M059J (cell line): ENCODE results near the gene MAFF. TPM values are rescaled to one million over a fixed set of nuclear protein-coding genes. Genes with fewer than 3 reads are reported as not detected.
"Not testable (repeated sequence)": the region's sequence is repeated elsewhere in the genome, so short reads cannot be mapped to it uniquely, and the experiment has no call there.

Source experiments
- DNase-seq: peaks from one replicate; pipeline ENCODE4 v3.0.0-alpha.2; 2012; ENCODE audit warnings: low read depth
- total RNA-seq: library from RNA; depleted of rRNA; stranded (reverse); fragments of >200 nt; shearing (Covaris generic); gene quantifications from 2 replicates; pipeline ENCODE4 v1.2.3, GENCODE V29; 2014

The MAFF gene
- total RNA-seq, 1 experiment from 2014 or later, result 13.5 TPM

DNA sequence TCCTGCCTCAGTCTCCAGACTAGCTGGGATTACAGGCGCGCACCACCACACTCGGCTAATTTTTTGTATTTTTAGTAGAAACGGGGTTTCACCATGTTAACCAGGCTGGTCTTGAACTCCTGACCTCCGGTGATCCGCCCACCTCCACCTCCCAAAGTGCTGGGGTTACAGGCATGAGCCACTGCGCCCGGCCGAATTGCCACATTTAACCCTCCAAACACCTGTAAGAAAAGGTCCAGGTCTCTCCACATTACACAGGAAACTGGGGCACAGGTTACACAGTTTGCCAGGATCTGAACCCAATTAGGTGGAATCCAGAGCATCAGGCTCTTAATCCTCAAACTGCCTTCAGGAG is 24.2 kb upstream of the MAFF start:
- DNase-seq, result not testable (repeated sequence)

DNA sequence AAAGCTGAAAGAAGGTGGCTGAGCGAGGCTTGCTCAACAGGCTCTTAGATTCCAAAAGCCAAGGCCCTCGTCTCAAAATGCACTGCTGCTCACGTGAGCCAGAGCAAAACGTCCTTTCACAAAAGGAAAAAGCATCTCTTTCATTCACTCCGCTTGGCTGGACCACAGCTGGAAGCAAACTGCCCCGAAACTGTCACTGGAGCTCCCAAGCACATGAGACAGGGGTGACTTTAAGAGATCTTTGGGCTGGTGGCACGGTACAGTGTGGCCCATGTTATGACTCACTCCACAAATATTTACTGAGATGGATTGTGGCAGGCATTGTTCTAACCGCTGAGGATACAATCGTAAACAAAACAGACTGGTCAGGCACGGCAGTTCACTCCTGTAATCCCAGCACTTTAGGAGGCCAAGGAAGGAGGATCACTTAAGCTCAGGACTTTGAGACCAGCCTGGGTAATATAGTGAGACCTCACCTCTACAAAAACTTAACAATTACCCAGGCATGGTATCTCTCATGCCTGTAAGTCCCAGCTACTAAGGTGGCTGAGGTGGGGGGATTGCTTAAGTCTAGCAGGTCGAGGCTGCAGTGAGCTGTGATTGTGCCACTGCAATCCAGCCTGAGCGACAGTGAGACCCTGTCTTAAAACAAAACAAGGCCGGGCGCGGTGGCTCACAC is 23.7 kb upstream of the MAFF start:
- peak; percentile 95 for DNase-seq

- DNase-seq, result not testable (repeated sequence)
These were observed 23.2 kb upstream of the MAFF start for GRCh38 chr22:38178605-38178937.

GRCh38 chr22:38180841-38181452 is 20.8 kb upstream of the MAFF start:
- DNase-seq, result no peak

GRCh38 chr22:38181453-38182200 is 20.2 kb upstream of the MAFF start, which contains the start of gene PLA2G6:
PLA2G6 (minus strand) TSS chr22:38181830; CDS start chr22:38169426, 12,404 bp downstream.
- DNase-seq, result peak; percentile 97

GRCh38 chr22:38184788-38185187 is 17.0 kb upstream of the MAFF start:
- DNase-seq, result no peak

GRCh38 chr22:38186429-38186828 is 15.4 kb upstream of the MAFF start:
- DNase-seq, result peak; percentile 44

DNA sequence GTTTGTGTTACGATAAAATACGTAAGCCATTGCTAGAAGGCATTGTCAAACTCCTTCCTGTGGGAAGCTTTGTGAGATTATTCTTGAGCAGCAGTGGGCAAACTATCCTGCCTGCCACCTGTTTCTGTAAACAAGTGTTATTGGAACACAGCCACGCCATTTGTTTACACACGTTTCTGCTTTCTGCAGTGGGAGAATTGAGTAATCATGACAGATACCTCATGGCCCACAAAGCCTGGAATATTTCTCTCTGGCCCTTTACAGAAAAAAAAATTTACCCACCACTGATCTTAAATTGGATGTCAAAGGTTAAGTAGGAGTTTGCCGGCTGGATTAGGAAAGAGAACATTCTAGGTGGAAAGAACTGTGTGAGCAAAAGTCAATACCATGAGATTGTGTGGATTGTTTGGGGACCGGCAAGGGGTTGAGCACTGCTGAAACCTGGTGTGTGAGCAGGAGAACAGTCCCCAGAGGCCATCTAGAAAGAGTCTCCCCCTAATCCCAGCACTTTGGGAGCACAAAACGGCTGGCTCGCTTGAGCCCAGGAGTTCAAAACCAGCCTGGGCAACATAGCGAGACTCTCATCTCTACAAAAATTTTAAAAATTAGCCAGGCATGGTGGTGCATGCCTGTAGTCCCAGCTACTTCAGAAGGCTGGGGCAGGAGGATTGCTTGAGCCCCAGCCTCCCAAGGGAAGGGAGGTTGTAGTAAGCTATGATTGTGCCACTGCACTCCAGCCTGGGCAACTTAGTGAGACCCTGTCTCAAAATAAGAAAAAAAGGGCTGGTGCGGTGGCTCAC is 14.2 kb upstream of the MAFF start:
- peak; percentile 62 for DNase-seq

- DNase-seq, result no peak
These were observed 12.7 kb upstream of the MAFF start for GRCh38 chr22:38189104-38189503.

DNA sequence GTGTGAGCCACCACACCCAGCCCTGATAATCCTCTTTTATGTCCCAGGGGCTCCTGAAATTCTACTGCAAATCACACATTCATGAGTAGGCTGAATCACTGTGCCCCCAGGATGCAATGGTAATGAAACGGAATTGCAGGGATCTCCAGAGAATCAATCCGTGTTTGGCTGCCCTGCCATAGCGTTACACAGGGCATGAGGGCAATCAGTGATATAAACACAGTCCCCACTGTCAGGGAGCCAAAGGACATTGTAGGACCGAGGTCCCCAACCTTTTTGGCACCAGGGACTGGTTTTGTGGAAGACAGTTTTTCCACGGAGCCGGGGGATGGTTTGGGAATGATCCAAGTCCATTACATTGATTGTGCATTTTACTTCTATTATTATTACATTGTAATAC is 11.2 kb upstream of the MAFF start:
- DNase-seq, result no peak

DNA sequence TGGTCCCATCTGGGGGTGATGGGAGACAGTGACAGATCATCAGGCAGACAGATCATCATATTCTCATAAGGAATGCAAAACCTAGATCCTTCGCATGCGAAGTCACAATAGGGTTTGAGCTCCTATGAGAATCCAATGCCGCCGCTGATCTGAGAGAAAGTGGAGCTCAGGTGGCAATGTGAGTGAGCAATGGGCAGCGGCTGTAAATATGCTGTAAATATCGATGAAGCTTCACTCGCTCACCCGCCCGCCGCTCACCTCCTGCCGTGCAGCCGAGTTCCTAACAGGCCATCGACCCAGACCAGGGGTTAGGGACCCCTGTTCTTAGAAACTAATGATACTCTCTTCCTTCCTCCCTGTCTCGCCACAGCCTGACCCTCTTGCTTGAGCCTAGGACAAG is 10.7 kb upstream of the MAFF start:
- no peak for DNase-seq

GRCh38 chr22:38191731-38192474 is 9.9 kb upstream of the MAFF start:
- DNase-seq, result no peak

GRCh38 chr22:38192475-38192863 is 9.3 kb upstream of the MAFF start:
- no peak for DNase-seq

- DNase-seq, result no peak
These were observed 8.2 kb upstream of the MAFF start for GRCh38 chr22:38193580-38193979.

DNA sequence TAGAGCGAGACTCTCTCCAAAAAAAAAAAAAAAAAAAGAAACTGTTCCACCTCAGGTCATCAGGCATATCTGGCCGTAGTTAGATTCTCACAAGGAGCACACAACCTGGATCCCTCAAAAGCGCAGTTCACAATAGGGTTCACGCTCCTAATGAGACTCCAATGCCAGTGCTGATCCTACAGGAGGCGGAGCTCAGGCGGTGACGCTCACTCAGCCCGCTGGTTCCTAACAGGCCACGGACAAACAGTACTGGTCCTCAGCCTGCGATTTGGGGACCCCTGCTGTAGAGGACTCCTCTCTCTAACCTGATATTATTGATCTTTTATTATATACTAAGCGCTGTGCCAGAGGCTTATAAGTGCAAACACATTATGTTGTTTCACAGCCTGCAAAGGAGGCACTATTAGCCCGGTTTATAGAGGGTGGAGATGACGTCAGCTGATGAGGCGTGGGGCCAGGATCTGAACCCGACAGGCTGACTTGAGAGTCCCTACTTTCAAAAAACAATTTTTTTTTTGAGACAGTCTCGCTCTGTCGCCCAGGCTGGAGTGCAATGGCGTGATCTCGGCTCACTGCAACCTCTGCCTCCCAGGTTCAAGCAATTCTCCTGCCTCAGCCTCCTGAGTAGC is 4.9 kb upstream of the MAFF start:
- DNase-seq, result no peak

GRCh38 chr22:38199826-38200559 is 1.8 kb upstream of the MAFF start:
- no peak for DNase-seq

GRCh38 chr22:38201371-38201710 is 453 bp upstream of the MAFF start:
- DNase-seq, result no peak

DNA sequence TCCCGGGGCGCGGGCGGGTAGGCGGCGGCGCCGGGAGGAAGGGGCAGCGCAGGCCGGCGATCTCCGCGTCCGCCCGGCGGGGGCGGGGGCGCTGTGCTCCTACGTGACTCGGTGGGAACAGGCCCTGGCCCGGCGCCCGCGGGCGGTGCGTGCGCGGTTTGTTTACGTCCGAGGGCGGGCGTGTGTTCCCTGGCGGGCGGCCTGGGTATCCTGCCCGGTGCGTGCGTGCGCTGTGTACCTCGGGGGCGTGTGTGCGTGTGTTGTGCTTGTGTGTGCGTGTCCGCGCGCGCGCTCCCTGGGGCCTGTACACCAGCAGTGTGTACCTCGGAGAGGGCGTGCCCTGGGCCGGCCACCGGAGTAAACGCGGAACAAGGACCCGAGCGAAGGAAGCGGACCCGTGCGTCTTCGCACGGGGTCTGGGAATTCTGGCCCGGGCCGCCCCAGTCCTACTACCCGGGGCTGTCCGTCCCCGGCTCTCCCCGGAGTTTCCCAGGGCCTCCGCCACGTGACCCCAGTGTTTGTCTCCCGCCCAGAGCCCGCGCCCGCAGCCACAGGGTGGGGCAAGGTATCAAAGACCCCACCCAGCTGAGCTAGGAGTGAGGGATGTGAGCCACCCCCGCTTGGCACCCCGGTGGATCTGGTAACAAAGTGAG is 769 bp downstream of the MAFF start:
- peak; percentile 67 for DNase-seq

DNA sequence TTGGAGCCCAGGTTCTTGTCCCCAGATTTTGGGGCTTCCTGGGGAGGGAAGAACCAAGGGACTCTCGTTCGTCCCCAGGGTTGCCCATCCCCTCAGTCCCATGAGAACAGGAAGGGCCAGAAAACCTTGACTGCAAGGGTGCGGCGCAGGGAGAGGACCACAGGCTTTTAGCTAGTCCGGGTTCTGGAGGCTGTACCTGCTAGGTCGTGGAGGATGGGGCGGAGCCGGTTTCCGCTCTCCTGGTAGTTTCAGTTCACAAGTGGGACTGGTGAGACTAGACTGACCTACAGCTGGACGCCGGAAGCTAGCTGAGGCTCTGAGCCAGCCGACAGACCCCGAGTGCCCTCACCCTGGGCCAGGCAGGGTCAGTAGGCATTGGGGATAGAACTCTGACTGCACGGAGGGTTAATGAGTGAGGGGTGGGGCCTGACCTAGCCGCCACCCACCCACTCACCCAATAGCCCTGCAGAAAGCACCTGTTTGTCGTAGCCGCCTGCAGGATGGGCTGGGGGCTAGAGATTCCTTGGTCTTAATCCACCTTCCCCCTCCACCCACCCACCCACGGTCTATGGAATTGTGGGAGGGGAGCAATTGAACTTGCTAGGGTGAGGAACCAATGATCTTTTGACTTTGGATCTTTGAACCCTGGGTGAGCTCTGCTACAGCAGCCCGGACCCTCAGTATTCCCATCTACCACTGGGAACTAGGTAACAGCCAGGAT is 1.5 kb downstream of the MAFF start:
- peak; percentile 54 for DNase-seq
